Endodermal cell (in vitro differentiated cells): ENCODE measurements around the gene SLC6A20. TPM values are rescaled to one million over a fixed set of nuclear protein-coding genes. Genes with fewer than 3 reads are reported as not detected.

Source experiments
- DNase-seq: peaks from one replicate; pipeline ENCODE4 v3.0.0-alpha.2; 2017
- H3K27ac ChIP-seq: 2 replicates; pipeline ENCODE4 v1.5.1; 2013; ENCODE audit warnings: mild to moderate bottlenecking, low read depth, low read length, moderate library complexity
- H3K27me3 ChIP-seq: 2 replicates; pipeline ENCODE4 v1.6.1; 2013; ENCODE audit warnings: mild to moderate bottlenecking, low read length, moderate library complexity; ENCODE audit not compliant: insufficient read depth, control insufficient read depth, poor library complexity, severe bottlenecking
- H3K36me3 ChIP-seq: 2 replicates; pipeline ENCODE4 v1.7.0; 2013; ENCODE audit warnings: mild to moderate bottlenecking, low read length, moderate library complexity; ENCODE audit not compliant: control insufficient read depth, insufficient read depth
- H3K4me1 ChIP-seq: one replicate; pipeline ENCODE4 v1.7.0; 2013; ENCODE audit warnings: low read length; ENCODE audit not compliant: control insufficient read depth, insufficient read depth
- H3K4me3 ChIP-seq: 2 replicates; pipeline ENCODE4 v1.5.1; 2013; ENCODE audit warnings: mild to moderate bottlenecking, low read length, moderate library complexity
- H3K9ac ChIP-seq: 2 replicates; pipeline ENCODE4 v1.6.1; 2013; ENCODE audit warnings: mild to moderate bottlenecking, low read length, moderate library complexity; ENCODE audit not compliant: poor library complexity, severe bottlenecking; ENCODE audit errors: extremely low read depth
- H3K9me3 ChIP-seq: 2 replicates; pipeline ENCODE4 v1.6.1; 2013; ENCODE audit warnings: mild to moderate bottlenecking, low read length, moderate library complexity; ENCODE audit not compliant: control insufficient read depth
- H3K27ac Mint-ChIP-seq: 2 replicates; pipeline ENCODE4 v1.8.0; 2020; ENCODE audit warnings: mixed read lengths
- H3K27me3 Mint-ChIP-seq: 2 replicates; pipeline ENCODE4 v1.8.0; 2021; ENCODE audit warnings: mild to moderate bottlenecking, mixed read lengths; ENCODE audit not compliant: insufficient read depth
- H3K36me3 Mint-ChIP-seq: 2 replicates; pipeline ENCODE4 v1.8.0; 2020; ENCODE audit warnings: low read depth, mixed read lengths
- H3K4me1 Mint-ChIP-seq: 2 replicates; pipeline ENCODE4 v1.8.0; 2020; ENCODE audit warnings: mixed read lengths
- H3K4me3 Mint-ChIP-seq: 2 replicates; pipeline ENCODE4 v1.8.0; 2020; ENCODE audit warnings: mild to moderate bottlenecking, moderate library complexity, mixed read lengths
- H3K9me3 Mint-ChIP-seq: 2 replicates; pipeline ENCODE4 v1.8.0; 2020; ENCODE audit warnings: mild to moderate bottlenecking, mixed read lengths
- CTCF ChIP-seq: fragments of 200-600 bp; sonication (generic); conservative IDR thresholded peaks from 2 replicates; pipeline ENCODE4 v1.5.0; 2021; ENCODE audit warnings: antibody characterized with exemption, mild to moderate bottlenecking
- WGBS, 2 experiments: methylation state at CpG; one replicate each; pipeline versions ENCODE4 v1.1.5 to v1.1.7; 2013; ENCODE audit warnings: missing lambda C conversion rate in 2 of 2, mixed read lengths in 1 of 2; ENCODE audit not compliant: insufficient coverage in 1 of 2, insufficient read length in 1 of 2; 5-methylcytosine and 5-hydroxymethylcytosine counted together
- total RNA-seq, 2 donors: library from RNA; stranded (reverse); fragmentation: NEBNext Ultra II Directional in 1 of 2; extraction: Animal tissue kit (Norgen Biotek cat#: 25700) in 1 of 2; gene quantifications; 2 replicates in 1 of 2; 3 replicates in 1 of 2; pipeline ENCODE4 v1.2.1, GENCODE V29; 2021

SLC6A20 gene
- total RNA-seq, 2 donors from 2014 or later, result 0.29 to 1.5 TPM

GRCh38 chr3:45841757-45842491 is 45.6 kb upstream of the SLC6A20 start, which contains the start of gene LZTFL1:
TSS of gene LZTFL1 (minus strand) at chr3:45842119. CDS start at chr3:45841991, 128 bp downstream.
- H3K9ac ChIP-seq, result peak within 1 kb of the TSS; percentile 87
- H3K4me1 ChIP-seq, result no peaks in the 10 kb centered on the region
- no peaks in the 10 kb centered on the region for H3K9me3 ChIP-seq
- TF ChIP-seq CTCF, result no peak
- peak within 1 kb of the TSS; percentile 72 for H3K27ac ChIP-seq
- H3K27me3 ChIP-seq, result peaks cover 50% of the 10 kb centered on the region
- peaks cover 1% of the 10 kb centered on the region for H3K9me3 Mint-ChIP-seq
- peak within 1 kb of the TSS; percentile 87 for H3K4me3 ChIP-seq
- H3K27ac Mint-ChIP-seq, result peak within 1 kb of the TSS; percentile 92
- H3K4me1 Mint-ChIP-seq, result peaks cover 2% of the 10 kb centered on the region
- peaks cover 5% of the 10 kb centered on the region for H3K36me3 Mint-ChIP-seq
- peaks cover 5% of the 10 kb centered on the region for H3K36me3 ChIP-seq
- H3K4me3 Mint-ChIP-seq, result peak within 1 kb of the TSS; percentile 76
- H3K27me3 Mint-ChIP-seq, result peaks cover 51% of the 10 kb centered on the region
- DNase-seq, result peak; percentile 95
- 3 to 4% methylated on average over 27 to 49 of the region's 49 CpGs for WGBS, 2 experiments

GRCh38 chr3:45841420-45841756 is 45.1 kb upstream of the SLC6A20 start:
- Histone ChIP-seq H3K4me1 (no peaks in the 10 kb centered on the region), H3K27ac (peak overlapping the region; percentile 72), H3K4me3 (peak overlapping the region; percentile 87), H3K9me3 (no peaks in the 10 kb centered on the region), H3K36me3 (peaks cover 5% of the 10 kb centered on the region), H3K27me3 (peaks cover 45% of the 10 kb centered on the region), H3K9ac (peak overlapping the region; percentile 87)
- Mint-ChIP-seq H3K4me3 (peak overlapping the region; percentile 76), H3K9me3 (peaks cover 1% of the 10 kb centered on the region), H3K27me3 (peaks cover 45% of the 10 kb centered on the region), H3K27ac (peak overlapping the region; percentile 92), H3K4me1 (peaks cover 2% of the 10 kb centered on the region), H3K36me3 (peaks cover 5% of the 10 kb centered on the region)
- DNase-seq, result no peak
- TF ChIP-seq CTCF, result no peak
- 6 to 8% methylated on average over 8 to 15 of the region's 15 CpGs for WGBS, 2 experiments

GRCh38 chr3:45838466-45838865 is 42.1 kb upstream of the SLC6A20 start:
- Histone ChIP-seq H3K9ac (no peak overlapping the region), H3K36me3 (peaks cover 19% of the 10 kb centered on the region), H3K4me3 (no peak overlapping the region), H3K27ac (no peak overlapping the region), H3K9me3 (no peaks in the 10 kb centered on the region), H3K4me1 (no peaks in the 10 kb centered on the region), H3K27me3 (peaks cover 15% of the 10 kb centered on the region)
- Mint-ChIP-seq H3K9me3 (peaks cover 1% of the 10 kb centered on the region), H3K4me1 (peaks cover 2% of the 10 kb centered on the region), H3K4me3 (no peak overlapping the region), H3K27ac (no peak overlapping the region), H3K36me3 (peaks cover 9% of the 10 kb centered on the region), H3K27me3 (peaks cover 17% of the 10 kb centered on the region)
- TF ChIP-seq CTCF, result no peak
- DNase-seq, result no peak
- 75% methylated on average over 1 of the region's 1 CpG; no CpG with 5 or more reads in 1 of the 2 experiments for WGBS, 2 experiments
